HepG2 (cell line): Measurements from ENCODE around the gene CDH13. TPM values are rescaled to one million over a fixed set of nuclear protein-coding genes. Genes with fewer than 3 reads are reported as not detected.

ENCODE experiments used
- ATF7 ChIP-seq, 2 experiments: fragments of 450-650 bp in 1 of 2; sonication (generic) in 1 of 2; formaldehyde crosslinking in 1 of 2; IDR thresholded peaks; 2 replicates each; pipeline versions ENCODE4 v1.4.0 to v1.6.1; 2016 to 2020; ENCODE audit warnings: antibody characterized with exemption in 1 of 2, mild to moderate bottlenecking in 1 of 2, missing genetic modification reagents in 1 of 2
- CBX5 ChIP-seq: sonication (generic); formaldehyde crosslinking; IDR thresholded peaks from 2 replicates; pipeline ENCODE4 v1.4.0; 2020; ENCODE audit warnings: missing genetic modification reagents, borderline replicate concordance
- HDAC1 ChIP-seq: sonication (generic); formaldehyde crosslinking; IDR thresholded peaks from 2 replicates; pipeline ENCODE4 v1.5.1; 2020; ENCODE audit warnings: mild to moderate bottlenecking, missing genetic modification reagents
- KAT8 ChIP-seq: IDR thresholded peaks from 2 replicates; pipeline ENCODE4 v1.6.1; 2016; ENCODE audit warnings: missing genetic modification reagents, missing compliant biosample characterization
- NFKBIZ ChIP-seq: IDR thresholded peaks from 2 replicates; pipeline ENCODE4 v1.6.1; 2018; ENCODE audit warnings: missing genetic modification reagents, missing compliant biosample characterization
- PAX8 ChIP-seq: sonication (generic); formaldehyde crosslinking; IDR thresholded peaks from 2 replicates; pipeline ENCODE4 v1.8.0; 2022; ENCODE audit warnings: mild to moderate bottlenecking, missing genetic modification reagents, borderline replicate concordance
- TOE1 ChIP-seq: sonication (generic); formaldehyde crosslinking; IDR thresholded peaks from 2 replicates; pipeline ENCODE4 v1.4.0; 2020; ENCODE audit warnings: mild to moderate bottlenecking, missing genetic modification reagents
- ZBTB21 ChIP-seq: sonication (generic); formaldehyde crosslinking; IDR thresholded peaks from 2 replicates; pipeline ENCODE4 v1.4.0; 2020; ENCODE audit warnings: missing genetic modification reagents
- ZFP36 ChIP-seq: fragments of 150-350 bp; IDR thresholded peaks from 2 replicates; pipeline ENCODE4 v1.6.1; 2018; ENCODE audit warnings: borderline replicate concordance, low read length, low read depth; ENCODE audit not compliant: partially characterized antibody
- ZKSCAN5 ChIP-seq: sonication (generic); formaldehyde crosslinking; IDR thresholded peaks from 2 replicates; pipeline ENCODE4 v1.5.1; 2020; ENCODE audit warnings: mild to moderate bottlenecking, missing genetic modification reagents
- ZNF549 ChIP-seq: sonication (generic); formaldehyde crosslinking; IDR thresholded peaks from 2 replicates; pipeline ENCODE4 v1.5.0; 2020; ENCODE audit warnings: missing genetic modification reagents
- ZNF589 ChIP-seq: sonication (generic); formaldehyde crosslinking; conservative IDR thresholded peaks from 2 replicates; pipeline ENCODE4 v1.8.0; 2022; ENCODE audit warnings: mild to moderate bottlenecking, moderate library complexity, missing genetic modification reagents
- ZNF598 ChIP-seq: sonication (generic); formaldehyde crosslinking; IDR thresholded peaks from 2 replicates; pipeline ENCODE4 v1.5.1; 2020; ENCODE audit warnings: mild to moderate bottlenecking, missing genetic modification reagents, borderline replicate concordance
- ZNF670 ChIP-seq: sonication (generic); formaldehyde crosslinking; IDR thresholded peaks from 2 replicates; pipeline ENCODE4 v1.8.0; 2022; ENCODE audit warnings: mild to moderate bottlenecking, missing genetic modification reagents, borderline replicate concordance
- ZNF768 ChIP-seq: sonication (generic); formaldehyde crosslinking; IDR thresholded peaks from 2 replicates; pipeline ENCODE4 v1.4.0; 2020; ENCODE audit warnings: missing genetic modification reagents
- polyA plus RNA-seq, 8 experiments: library from polyadenylated mRNA; depleted of rRNA in 3 of 8; stranded (reverse) in 7 of 8; unstranded in 1 of 8; fragments of >200 nt; fragmentation: Illumina TruSeq in 4 of 8; extraction: Trizol in 4 of 8; gene quantifications; 2 replicates each; pipeline versions ENCODE4 v1.2.1 to v1.2.3, GENCODE V29; 2011 to 2016; ENCODE audit warnings: low read depth in 4 of 8, missing spikeins in 1 of 8, mixed read lengths in 1 of 8; ENCODE audit not compliant: insufficient read depth in 1 of 8
- total RNA-seq, 5 experiments: library from RNA; depleted of rRNA; stranded (reverse); fragments of >200 nt; fragmentation: Illumina TruSeq; extraction: Trizol; gene quantifications; 2 replicates each; pipeline ENCODE4 v1.2.3, GENCODE V29; 2016; ENCODE audit warnings: low read depth in 1 of 5
- TF ChIP-seq, protein P1 (sequence below): sonication (generic); formaldehyde crosslinking; IDR thresholded peaks from 2 replicates; pipeline ENCODE4 v1.4.0; 2020; ENCODE audit warnings: low read depth, missing genetic modification reagents
- TF ChIP-seq, protein P2 (sequence below): sonication (generic); formaldehyde crosslinking; IDR thresholded peaks from 2 replicates; pipeline ENCODE4 v1.4.0; 2020; ENCODE audit warnings: missing genetic modification reagents, low read depth, mild to moderate bottlenecking, borderline replicate concordance
- TF ChIP-seq, protein P3 (sequence below): IDR thresholded peaks from 2 replicates; pipeline ENCODE4 v1.6.1; 2016
- TF ChIP-seq, protein P4 (sequence below): sonication (generic); formaldehyde crosslinking; conservative IDR thresholded peaks from 2 replicates; pipeline ENCODE4 v1.8.1; 2023; ENCODE audit warnings: missing genetic modification reagents

The CDH13 gene
- total and polyA plus RNA-seq, 2 of the 13 experiments (the other 11 are each of a cell fraction or from before 2014, with no cell fraction given): not detected

DNA sequence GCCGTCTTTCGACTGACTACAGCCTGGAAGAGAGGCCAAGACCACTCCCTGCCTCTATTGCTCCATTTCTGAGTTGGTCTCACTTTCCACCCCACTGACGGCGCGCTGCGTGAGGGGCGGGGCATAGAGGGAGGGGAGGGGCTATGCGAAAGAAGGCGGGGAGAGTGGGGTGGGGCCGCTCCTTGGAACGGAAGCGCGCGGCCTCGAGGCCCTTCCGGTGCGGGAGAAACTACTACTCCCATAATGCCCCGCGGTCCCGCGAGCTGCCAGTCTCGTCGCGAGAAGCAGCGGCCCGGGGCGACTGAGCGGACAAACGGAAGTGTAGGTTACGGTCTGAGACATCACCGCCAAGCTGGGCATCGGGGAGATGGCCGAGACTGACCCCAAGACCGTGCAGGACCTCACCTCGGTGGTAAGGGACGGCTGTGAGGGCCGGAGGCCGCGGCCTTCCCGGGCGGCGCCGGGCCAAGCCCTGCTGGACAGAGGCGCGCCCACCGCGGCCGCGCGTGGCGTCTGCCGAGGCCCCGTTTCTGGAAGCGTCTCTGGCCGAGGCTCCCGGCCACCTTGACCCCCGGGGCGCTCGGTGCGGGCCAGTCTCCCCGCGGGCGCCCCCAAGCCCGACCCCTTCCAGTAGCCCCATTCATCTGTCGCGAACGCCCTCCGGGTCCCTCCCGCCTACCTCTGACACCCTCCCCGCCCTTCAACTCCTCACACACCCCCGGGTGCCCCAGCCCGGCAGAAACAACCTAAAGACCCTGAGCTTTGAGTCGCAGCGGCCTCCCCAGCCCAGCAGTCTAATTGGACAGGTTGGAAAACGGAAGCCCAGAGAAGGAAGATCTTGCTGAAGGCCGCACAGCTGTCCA is 1181.2 kb downstream of the CDH13 start, which contains the start of gene HSBP1 (continued):
- TF ChIP-seq, protein P1, sequence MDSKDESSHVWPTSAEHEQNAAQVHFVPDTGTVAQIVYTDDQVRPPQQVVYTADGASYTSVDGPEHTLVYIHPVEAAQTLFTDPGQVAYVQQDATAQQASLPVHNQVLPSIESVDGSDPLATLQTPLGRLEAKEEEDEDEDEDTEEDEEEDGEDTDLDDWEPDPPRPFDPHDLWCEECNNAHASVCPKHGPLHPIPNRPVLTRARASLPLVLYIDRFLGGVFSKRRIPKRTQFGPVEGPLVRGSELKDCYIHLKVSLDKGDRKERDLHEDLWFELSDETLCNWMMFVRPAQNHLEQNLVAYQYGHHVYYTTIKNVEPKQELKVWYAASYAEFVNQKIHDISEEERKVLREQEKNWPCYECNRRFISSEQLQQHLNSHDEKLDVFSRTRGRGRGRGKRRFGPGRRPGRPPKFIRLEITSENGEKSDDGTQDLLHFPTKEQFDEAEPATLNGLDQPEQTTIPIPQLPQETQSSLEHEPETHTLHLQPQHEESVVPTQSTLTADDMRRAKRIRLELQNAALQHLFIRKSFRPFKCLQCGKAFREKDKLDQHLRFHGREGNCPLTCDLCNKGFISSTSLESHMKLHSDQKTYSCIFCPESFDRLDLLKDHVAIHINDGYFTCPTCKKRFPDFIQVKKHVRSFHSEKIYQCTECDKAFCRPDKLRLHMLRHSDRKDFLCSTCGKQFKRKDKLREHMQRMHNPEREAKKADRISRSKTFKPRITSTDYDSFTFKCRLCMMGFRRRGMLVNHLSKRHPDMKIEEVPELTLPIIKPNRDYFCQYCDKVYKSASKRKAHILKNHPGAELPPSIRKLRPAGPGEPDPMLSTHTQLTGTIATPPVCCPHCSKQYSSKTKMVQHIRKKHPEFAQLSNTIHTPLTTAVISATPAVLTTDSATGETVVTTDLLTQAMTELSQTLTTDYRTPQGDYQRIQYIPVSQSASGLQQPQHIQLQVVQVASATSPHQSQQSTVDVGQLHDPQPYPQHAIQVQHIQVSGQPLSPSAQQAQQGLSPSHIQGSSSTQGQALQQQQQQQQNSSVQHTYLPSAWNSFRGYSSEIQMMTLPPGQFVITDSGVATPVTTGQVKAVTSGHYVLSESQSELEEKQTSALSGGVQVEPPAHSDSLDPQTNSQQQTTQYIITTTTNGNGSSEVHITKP (CRISPR knock-in tag): no peak
- TF ChIP-seq NFKBIZ (no peak; the same call in 1 of the 2 replicates), KAT8 (peak; percentile 87), ZNF670 (no peak), ZBTB21 (CRISPR knock-in tag) (no peak), PAX8 (peak; percentile 95; the same call in 1 of the 2 replicates), TOE1 (CRISPR knock-in tag) (no peak), ZNF768 (CRISPR knock-in tag) (peak; percentile 92), ZNF598 (CRISPR knock-in tag) (0 out of 2 replicates have a peak, but pooled peaks have one; percentile 4), ZNF589 (no peak), CBX5 (CRISPR knock-in tag) (0 out of 2 replicates have a peak, but pooled peaks have one; percentile 21), ZFP36 (no peak), ATF7 (IDR thresholded peaks at IDR 0.05) (no peak), ATF7 (CRISPR knock-in tag; IDR thresholded peaks at IDR 0.05) (no peak), ZKSCAN5 (CRISPR knock-in tag) (no peak), HDAC1 (CRISPR knock-in tag) (peak; percentile 58; the same call in 1 of the 2 replicates), ZNF549 (CRISPR knock-in tag) (no peak)
- TF ChIP-seq, protein P2, sequence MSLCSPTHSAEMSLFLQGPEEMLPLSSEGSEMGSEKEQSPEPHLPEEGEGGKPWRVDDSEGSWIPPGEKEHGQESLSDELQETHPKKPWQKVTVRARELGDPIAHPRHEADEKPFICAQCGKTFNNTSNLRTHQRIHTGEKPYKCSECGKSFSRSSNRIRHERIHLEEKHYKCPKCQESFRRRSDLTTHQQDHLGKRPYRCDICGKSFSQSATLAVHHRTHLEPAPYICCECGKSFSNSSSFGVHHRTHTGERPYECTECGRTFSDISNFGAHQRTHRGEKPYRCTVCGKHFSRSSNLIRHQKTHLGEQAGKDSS: peak; percentile 85; the same call in 1 of the 2 replicates
- TF ChIP-seq, protein P3, sequence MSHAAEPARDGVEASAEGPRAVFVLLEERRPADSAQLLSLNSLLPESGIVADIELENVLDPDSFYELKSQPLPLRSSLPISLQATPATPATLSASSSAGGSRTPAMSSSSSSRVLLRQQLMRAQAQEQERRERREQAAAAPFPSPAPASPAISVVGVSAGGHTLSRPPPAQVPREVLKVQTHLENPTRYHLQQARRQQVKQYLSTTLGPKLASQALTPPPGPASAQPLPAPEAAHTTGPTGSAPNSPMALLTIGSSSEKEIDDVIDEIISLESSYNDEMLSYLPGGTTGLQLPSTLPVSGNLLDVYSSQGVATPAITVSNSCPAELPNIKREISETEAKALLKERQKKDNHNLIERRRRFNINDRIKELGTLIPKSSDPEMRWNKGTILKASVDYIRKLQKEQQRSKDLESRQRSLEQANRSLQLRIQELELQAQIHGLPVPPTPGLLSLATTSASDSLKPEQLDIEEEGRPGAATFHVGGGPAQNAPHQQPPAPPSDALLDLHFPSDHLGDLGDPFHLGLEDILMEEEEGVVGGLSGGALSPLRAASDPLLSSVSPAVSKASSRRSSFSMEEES (CRISPR knock-in tag): peak; percentile 19; the same call in 1 of the 2 replicates
- TF ChIP-seq, protein P4, sequence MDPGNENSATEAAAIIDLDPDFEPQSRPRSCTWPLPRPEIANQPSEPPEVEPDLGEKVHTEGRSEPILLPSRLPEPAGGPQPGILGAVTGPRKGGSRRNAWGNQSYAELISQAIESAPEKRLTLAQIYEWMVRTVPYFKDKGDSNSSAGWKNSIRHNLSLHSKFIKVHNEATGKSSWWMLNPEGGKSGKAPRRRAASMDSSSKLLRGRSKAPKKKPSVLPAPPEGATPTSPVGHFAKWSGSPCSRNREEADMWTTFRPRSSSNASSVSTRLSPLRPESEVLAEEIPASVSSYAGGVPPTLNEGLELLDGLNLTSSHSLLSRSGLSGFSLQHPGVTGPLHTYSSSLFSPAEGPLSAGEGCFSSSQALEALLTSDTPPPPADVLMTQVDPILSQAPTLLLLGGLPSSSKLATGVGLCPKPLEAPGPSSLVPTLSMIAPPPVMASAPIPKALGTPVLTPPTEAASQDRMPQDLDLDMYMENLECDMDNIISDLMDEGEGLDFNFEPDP (CRISPR knock-in tag): no peak
